HTR-8/SVneo (cell line): ENCODE measurements around the gene OST4.

Experiments used
- DNase-seq: peaks from one replicate; pipeline ENCODE4 v3.0.0; 2011; ENCODE audit warnings: low spot score, mixed read lengths; ENCODE audit not compliant: insufficient read length
- FAIRE-seq: peaks from 2 replicates; lab custom pipeline; 2011; peaks lifted over from hg19 to GRCh38; lab: Jason Lieb, UNC

OST4 gene

GRCh38 chr2:27032495-27033252 is 38.8 kb downstream of the OST4 start, which contains the start of gene TMEM214:
TMEM214 (plus strand) TSS chr2:27032965; CDS start chr2:27033016, 51 bp downstream.
- DNase-seq (peak; percentile 97), FAIRE-seq (peak; percentile 86)

GRCh38 chr2:27029051-27029450 is 42.4 kb downstream of the OST4 start:
- FAIRE-seq (no peak), DNase-seq (no peak)

GRCh38 chr2:27027211-27027651 is 44.2 kb downstream of the OST4 start:
- FAIRE-seq (no peak), DNase-seq (no peak)

GRCh38 chr2:27025861-27026851 is 45.3 kb downstream of the OST4 start:
- DNase-seq: no peak
- no peak for FAIRE-seq

DNA sequence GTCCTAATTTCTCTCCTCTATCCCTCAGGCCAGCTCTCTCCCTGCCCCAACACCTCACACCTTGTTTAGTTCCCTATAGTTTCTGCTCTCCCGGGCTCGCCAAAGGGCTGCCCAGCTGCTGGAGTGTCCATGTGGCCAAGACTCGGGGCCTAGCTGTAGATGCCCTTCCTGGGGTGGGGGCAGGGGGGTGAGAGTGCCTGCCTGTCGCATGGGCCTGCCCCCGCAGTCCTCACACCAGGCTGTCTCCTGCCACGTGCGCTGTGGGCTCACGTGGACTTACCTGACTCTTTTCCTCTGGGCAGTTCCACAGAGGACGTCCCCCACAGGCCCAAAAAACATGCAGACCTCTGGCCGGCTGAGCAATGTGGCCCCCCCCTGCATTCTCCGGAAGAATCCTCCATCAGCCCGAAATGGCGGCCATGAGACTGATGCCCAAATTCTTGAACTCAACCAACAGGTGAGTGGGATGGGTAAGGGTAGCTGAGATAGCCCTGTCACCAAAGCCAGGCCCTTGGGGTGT is 46.1 kb downstream of the OST4 start:
- no peak for DNase-seq
- FAIRE-seq: no peak

DNA sequence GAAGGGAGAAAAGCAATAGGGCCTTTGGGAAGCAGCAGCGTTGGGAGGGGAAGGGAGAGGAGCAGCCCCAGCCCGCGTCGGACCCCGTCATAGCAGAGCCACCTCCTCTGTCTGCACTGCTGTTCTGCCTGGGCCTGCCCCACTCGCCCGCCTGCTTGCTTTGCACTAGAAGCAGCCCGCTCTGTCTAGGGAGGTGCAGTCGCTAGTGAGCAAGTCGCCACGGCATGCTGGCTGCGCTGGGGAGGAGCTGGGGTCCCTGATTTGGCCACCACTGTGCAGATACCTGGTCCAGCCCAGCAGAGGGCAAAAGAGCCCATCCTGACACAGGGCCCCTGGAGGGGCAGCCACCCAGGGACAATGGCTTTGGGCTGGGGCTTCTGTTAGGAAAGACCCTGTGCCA is 46.6 kb downstream of the OST4 start:
- FAIRE-seq: no peak

GRCh38 chr2:27024188-27024587 is 47.3 kb downstream of the OST4 start:
- DNase-seq (no peak), FAIRE-seq (no peak)

More for the DNA sequence above, 46.6 kb downstream of the OST4 start:
- DNase-seq: no peak

- DNase-seq (no peak), FAIRE-seq (no peak)
These were observed 47.7 kb downstream of the OST4 start for GRCh38 chr2:27023740-27024139.

DNA sequence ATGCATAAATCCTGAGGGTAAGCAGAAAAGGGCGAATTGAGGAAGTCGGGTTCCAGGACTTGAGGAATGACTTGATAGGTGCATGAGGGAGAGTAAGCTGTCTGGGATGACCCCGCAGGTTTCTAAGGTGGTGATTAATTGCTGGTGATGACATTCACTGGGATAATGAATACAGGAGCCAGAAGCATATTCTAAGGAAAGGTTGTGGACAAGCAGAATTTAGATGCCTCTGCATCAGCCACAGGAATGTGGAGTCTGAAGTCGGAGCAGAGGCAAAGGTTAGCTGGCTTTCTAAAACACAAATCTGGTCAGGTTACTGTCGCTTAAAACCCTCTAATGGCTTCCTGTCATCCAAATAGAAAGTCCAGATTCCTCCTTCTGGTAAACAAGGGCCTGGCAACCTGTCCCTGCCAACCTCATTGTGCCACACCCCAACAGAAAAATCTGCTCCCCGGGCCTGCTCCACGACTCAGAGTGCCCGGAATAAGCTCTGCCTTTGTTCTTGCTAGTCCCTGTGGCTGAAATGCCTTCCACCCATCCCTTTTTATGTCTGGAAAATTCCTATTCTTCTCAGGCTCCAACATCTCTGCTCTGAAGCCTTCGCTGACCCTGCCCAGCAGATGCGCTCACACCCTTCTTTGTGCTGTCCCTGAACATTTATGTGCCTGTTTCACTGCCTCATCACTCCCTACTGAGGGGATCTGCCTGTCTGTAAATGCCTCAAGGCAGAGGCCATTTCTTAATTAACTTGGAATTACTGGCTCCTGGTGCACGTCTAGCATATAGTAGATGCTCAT is 50.0 kb downstream of the OST4 start:
- FAIRE-seq (no peak), DNase-seq (no peak)
